ENCODE data around the gene OR2V2.

DNA sequence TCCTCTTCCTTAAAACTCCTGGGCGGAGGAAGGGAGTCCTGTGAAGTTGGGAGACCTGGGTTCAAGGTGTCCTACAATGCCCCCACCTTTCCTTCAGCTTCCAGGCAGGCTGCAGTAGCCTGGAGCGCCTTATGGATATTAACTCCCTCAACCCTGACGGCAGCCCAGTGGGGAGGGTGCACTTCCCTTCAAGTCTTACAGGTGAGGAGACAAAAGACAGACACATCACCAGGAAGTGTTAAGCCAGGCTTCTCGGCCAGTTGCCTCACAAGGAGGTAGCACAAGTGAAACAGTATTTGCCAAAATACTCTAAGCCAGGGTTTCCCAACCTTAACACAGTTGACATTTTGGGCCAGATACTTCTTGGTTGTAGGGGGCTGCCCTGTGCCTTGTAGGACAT lies 53.4 kb downstream of the OR2V2 start:
- TF ChIP-seq, protein P1, sequence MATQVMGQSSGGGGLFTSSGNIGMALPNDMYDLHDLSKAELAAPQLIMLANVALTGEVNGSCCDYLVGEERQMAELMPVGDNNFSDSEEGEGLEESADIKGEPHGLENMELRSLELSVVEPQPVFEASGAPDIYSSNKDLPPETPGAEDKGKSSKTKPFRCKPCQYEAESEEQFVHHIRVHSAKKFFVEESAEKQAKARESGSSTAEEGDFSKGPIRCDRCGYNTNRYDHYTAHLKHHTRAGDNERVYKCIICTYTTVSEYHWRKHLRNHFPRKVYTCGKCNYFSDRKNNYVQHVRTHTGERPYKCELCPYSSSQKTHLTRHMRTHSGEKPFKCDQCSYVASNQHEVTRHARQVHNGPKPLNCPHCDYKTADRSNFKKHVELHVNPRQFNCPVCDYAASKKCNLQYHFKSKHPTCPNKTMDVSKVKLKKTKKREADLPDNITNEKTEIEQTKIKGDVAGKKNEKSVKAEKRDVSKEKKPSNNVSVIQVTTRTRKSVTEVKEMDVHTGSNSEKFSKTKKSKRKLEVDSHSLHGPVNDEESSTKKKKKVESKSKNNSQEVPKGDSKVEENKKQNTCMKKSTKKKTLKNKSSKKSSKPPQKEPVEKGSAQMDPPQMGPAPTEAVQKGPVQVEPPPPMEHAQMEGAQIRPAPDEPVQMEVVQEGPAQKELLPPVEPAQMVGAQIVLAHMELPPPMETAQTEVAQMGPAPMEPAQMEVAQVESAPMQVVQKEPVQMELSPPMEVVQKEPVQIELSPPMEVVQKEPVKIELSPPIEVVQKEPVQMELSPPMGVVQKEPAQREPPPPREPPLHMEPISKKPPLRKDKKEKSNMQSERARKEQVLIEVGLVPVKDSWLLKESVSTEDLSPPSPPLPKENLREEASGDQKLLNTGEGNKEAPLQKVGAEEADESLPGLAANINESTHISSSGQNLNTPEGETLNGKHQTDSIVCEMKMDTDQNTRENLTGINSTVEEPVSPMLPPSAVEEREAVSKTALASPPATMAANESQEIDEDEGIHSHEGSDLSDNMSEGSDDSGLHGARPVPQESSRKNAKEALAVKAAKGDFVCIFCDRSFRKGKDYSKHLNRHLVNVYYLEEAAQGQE (IDR thresholded peaks at IDR 0.05; ENCODE audit: low read depth, low read length) = no peak
- TF ChIP-seq CTCF (IDR thresholded peaks at IDR 0.05) = no peak
- no peak for TF ChIP-seq TAF1 (IDR thresholded peaks at IDR 0.05; ENCODE audit: borderline replicate concordance, low read depth, low read length)
- no peak for TF ChIP-seq TCF12 (IDR thresholded peaks at IDR 0.05)
- TF ChIP-seq GATA2 (CRISPR knock-in tag; IDR thresholded peaks at IDR 0.05) = no peak
- no peak for TF ChIP-seq RCOR1 (IDR thresholded peaks at IDR 0.05; ENCODE audit: low read length)
- TF ChIP-seq POLR2AphosphoS5 (IDR thresholded peaks at IDR 0.05; ENCODE audit: low read depth, low read length) = no peak
- no peak for TF ChIP-seq EP300 (IDR thresholded peaks at IDR 0.05; ENCODE audit: borderline replicate concordance in 1 of 2, low read depth in 1 of 2, low read length in 1 of 2)
- no peak for TF ChIP-seq SIN3A (IDR thresholded peaks at IDR 0.05; ENCODE audit: borderline replicate concordance, low read depth, low read length)

Measured in SK-N-SH (cell line).